Measurements from ENCODE around the gene ARHGAP31. TPM values are rescaled to one million over a fixed set of nuclear protein-coding genes. Genes with fewer than 3 reads are reported as not detected.

Gene ARHGAP31
- total RNA-seq, 4 donors from 2014 or later, result 2.7 to 9.3 (median 7.6) TPM

DNA sequence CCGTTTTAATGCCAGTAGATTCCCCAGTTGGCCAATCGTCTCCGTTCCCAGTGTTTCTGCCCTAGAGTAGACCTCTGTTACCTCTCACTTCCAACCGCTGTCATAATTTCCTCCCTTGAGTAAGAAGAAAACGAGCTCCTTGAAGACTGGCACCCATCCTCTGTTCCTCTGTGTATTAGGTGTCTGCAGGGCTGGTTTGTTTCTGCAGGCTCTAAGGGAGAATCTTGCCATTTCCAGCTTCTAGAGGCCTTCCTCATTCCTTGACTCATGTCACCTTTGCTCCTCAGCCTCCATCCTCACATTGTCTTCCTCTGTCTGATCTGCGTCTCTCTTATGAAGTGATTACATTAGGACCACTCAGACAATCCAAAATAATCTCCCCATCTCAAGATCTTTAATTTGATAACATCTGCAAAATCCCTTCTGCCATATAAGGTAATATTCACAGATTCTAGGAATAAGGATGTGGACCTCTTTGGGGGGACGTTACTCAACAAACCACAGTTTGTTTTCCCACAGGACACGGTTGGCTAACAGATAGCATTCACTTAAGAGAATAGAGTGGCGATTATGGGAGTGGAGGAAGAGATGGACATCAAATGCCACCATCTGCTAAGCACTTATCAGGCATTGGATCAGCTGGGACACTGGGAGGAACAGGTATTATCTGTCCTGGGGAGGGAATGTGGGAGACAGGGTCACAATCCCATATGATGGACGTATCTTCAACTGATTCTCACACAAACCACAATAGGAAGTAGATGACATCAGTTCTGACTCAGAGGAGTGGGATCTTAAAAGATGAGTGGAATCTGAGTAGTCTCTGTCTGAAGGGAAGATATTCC is 17.1 kb downstream of the ARHGAP31 start:
- Histone ChIP-seq H3K4me1 (peaks cover 0 to 23% (median 4%) of the 10 kb centered on the region in 3 donors), H3K27ac (no peak overlapping the region), H3K9me3 (no peaks in the 10 kb centered on the region), H3K27me3 (no peaks in the 10 kb centered on the region), H3K36me3 (no peaks in the 10 kb centered on the region), H3K4me3 (no peak overlapping the region)
- DNase-seq, result no peak
- intact Hi-C loops (cut with DNase I), result no loop called here
- TF ChIP-seq, protein P1, sequence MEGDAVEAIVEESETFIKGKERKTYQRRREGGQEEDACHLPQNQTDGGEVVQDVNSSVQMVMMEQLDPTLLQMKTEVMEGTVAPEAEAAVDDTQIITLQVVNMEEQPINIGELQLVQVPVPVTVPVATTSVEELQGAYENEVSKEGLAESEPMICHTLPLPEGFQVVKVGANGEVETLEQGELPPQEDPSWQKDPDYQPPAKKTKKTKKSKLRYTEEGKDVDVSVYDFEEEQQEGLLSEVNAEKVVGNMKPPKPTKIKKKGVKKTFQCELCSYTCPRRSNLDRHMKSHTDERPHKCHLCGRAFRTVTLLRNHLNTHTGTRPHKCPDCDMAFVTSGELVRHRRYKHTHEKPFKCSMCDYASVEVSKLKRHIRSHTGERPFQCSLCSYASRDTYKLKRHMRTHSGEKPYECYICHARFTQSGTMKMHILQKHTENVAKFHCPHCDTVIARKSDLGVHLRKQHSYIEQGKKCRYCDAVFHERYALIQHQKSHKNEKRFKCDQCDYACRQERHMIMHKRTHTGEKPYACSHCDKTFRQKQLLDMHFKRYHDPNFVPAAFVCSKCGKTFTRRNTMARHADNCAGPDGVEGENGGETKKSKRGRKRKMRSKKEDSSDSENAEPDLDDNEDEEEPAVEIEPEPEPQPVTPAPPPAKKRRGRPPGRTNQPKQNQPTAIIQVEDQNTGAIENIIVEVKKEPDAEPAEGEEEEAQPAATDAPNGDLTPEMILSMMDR (IDR thresholded peaks at IDR 0.05), result no peak
- no peak for TF ChIP-seq POLR2A (IDR thresholded peaks at IDR 0.05)
- WGBS, 2 donors, result 77 to 78% methylated on average over 10 of the region's 10 CpGs

DNA sequence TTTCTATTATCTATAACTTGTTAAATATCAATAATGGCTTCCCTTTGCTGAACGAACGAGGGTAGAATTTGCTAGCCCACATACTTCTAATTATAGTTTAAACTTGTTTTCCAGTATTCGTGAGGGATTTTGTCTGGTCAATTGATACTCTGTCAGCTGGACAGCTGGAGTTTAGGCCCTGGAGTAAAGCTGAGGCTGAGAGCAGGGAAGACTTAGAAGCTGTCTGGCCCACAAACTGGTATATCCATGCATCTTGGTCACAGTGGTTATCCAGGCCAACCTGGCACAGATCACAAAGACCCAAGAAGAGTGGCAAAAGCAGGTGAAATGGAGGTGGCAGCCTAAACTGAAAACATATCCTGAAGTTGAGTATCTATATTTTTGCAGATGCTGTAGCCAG is 19.3 kb downstream of the ARHGAP31 start:
- no peak overlapping the region for H3K27ac ChIP-seq
- DNase-seq, result no peak
- H3K27me3 ChIP-seq, result no peaks in the 10 kb centered on the region
- peaks cover 0 to 24% (median 4%) of the 10 kb centered on the region in 3 donors for H3K4me1 ChIP-seq
- WGBS, 2 donors, result 69 to 89% methylated on average over 3 of the region's 3 CpGs
- no peaks in the 10 kb centered on the region for H3K9me3 ChIP-seq
- intact Hi-C loops (cut with DNase I), result no loop called here
- TF ChIP-seq, protein P1 (IDR thresholded peaks at IDR 0.05), result no peak
- TF ChIP-seq POLR2A (IDR thresholded peaks at IDR 0.05), result no peak
- no peak overlapping the region for H3K4me3 ChIP-seq
- H3K36me3 ChIP-seq, result no peaks in the 10 kb centered on the region

DNA sequence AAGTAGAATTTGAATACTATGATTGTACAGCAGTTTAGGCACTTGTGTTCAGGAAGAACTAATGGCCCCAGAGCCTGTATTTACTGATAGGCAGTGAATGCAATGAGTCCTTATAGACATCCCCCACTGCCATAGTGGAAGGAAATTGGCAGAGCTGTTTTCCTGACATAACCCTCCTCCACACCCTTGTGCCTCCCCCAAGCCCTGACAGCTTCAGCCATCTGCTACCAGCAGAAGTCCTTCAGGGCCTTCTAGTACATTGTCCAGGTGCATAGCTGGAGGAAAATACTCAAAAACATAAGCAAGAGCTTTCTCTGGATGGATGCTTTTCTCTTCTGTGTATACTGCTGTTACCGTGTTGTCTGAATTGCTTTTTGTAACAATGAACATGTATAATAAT is 20.6 kb downstream of the ARHGAP31 start:
- 66 to 77% methylated on average over 1 of the region's 1 CpG for WGBS, 2 donors
- no peaks in the 10 kb centered on the region for H3K27me3 ChIP-seq
- H3K9me3 ChIP-seq, result no peaks in the 10 kb centered on the region
- peaks cover 0 to 12% (median 4%) of the 10 kb centered on the region in 3 donors for H3K4me1 ChIP-seq
- DNase-seq, result no peak
- intact Hi-C loops (cut with DNase I), result no loop called here
- no peak overlapping the region for H3K27ac ChIP-seq
- H3K4me3 ChIP-seq, result no peak overlapping the region
- H3K36me3 ChIP-seq, result no peaks in the 10 kb centered on the region
- TF ChIP-seq, protein P1 (IDR thresholded peaks at IDR 0.05), result no peak
- TF ChIP-seq POLR2A (IDR thresholded peaks at IDR 0.05), result no peak

DNA sequence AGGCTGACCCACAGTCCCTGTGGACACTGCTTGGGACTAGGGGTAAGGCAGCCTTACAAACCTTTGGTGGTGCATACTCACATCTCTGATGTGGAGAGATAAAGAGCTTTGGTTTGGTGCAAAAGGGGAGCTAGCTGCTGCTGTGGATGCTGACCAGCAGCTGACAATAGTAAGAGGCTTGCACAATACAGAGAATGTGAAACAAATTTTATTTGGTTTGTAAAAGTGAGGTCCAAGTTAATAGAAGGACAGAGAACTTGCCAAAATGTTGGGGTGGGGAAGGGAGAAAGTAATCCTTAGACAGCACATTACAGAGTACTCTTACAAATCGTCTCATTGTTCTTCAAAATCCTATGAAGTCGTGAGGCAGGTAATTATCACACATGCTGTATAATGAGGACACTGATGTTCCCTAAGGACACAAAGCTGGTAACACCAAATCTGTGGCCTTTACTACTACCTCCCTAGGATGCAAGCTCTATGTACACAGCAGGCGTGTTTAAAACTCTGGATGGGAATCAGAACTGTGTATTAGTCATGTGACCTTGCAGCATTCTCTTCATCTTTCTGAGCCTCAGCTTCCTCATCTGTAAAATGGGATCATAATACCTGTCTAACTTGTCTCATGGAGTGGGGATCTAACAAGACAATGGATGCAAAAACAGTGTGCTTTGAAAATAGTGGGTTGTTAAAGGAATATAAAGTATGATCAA is 21.6 kb downstream of the ARHGAP31 start:
- intact Hi-C loops (cut with DNase I), result no loop called here
- H3K36me3 ChIP-seq, result no peaks in the 10 kb centered on the region
- H3K27ac ChIP-seq, result no peak overlapping the region
- no peaks in the 10 kb centered on the region for H3K9me3 ChIP-seq
- peaks cover 0 to 6% (median 0%) of the 10 kb centered on the region in 3 donors for H3K4me1 ChIP-seq
- TF ChIP-seq POLR2A (IDR thresholded peaks at IDR 0.05), result no peak
- TF ChIP-seq, protein P1 (IDR thresholded peaks at IDR 0.05), result no peak
- DNase-seq, result no peak
- no peaks in the 10 kb centered on the region for H3K27me3 ChIP-seq
- no peak overlapping the region for H3K4me3 ChIP-seq
- WGBS, 2 donors, result 58 to 74% methylated on average over 3 of the region's 3 CpGs

DNA sequence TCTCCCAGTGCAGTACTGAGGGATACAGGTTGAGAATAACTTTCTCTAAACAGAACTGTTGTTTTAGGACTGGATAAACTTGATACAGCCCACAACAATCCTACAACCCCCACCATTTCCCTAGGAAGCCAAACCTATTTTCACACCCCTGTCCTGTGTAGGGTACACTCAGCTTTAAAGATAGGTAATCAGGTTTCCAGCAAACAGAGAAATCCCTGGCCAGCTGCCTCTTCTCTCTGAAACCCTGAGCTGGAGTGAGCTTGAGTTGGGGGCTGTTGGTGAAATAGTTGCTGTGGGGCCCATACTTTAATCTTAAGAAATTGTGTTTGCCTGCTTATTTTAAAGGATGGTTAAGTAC is 22.1 kb downstream of the ARHGAP31 start:
- no peaks in the 10 kb centered on the region for H3K27me3 ChIP-seq
- H3K9me3 ChIP-seq, result no peaks in the 10 kb centered on the region
- peaks cover 0 to 6% (median 0%) of the 10 kb centered on the region in 3 donors for H3K4me1 ChIP-seq
- DNase-seq, result no peak
- no peak for TF ChIP-seq POLR2A (IDR thresholded peaks at IDR 0.05)
- intact Hi-C loops (cut with DNase I), result no loop called here
- no peaks in the 10 kb centered on the region for H3K36me3 ChIP-seq
- H3K4me3 ChIP-seq, result no peak overlapping the region
- no peak overlapping the region for H3K27ac ChIP-seq

All from esophagus squamous epithelium (tissue), 5 donors.